ENCODE measurements around the gene KCNK1.

The KCNK1 gene

DNA sequence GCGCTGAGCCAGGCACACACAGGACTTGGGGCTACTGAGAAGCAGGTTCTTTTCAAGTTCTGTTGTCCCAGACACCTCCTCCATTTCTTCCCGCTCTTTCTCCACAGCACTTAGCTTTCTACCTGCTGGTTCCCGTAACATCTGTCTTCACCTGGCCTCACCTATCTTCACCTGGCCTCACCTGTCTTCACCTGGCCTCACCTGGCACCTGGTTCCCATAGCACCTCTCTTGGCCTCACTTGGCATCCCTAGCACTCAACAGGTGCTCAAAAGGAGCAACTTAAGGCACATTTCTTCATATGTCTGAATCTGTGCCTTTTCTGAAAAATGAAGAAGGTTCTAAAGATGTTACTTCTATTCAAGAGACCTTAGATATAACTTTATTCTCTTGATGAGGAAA is 10.4 kb downstream of the KCNK1 start:
- no peaks in the 10 kb centered on the region; the same call in 1 of the 2 replicates for H3K27me3 ChIP-seq (replicated peaks; ENCODE audit: insufficient read depth, low read length)
- H3K4me1 ChIP-seq (ENCODE audit: low read length) = peaks cover 8% of the 10 kb centered on the region
- no peaks in the 10 kb centered on the region for H3K79me2 ChIP-seq (ENCODE audit: low read length)
- H3K36me3 ChIP-seq (replicated peaks; ENCODE audit: insufficient read depth, low read length) = no peaks in the 10 kb centered on the region
- H3K27ac ChIP-seq (ENCODE audit: low read length) = no peak overlapping the region
- H3K4me3 ChIP-seq (ENCODE audit: low read length) = no peak overlapping the region
- no peak for DNase-seq
- H3K9me2 ChIP-seq (replicated peaks; ENCODE audit: insufficient read depth, low read length) = no peaks in the 10 kb centered on the region
- TF ChIP-seq EZH2 (optimal IDR thresholded peaks at IDR 0.05; ENCODE audit: low read depth, low read length) = no peak
- TF ChIP-seq, protein P1, sequence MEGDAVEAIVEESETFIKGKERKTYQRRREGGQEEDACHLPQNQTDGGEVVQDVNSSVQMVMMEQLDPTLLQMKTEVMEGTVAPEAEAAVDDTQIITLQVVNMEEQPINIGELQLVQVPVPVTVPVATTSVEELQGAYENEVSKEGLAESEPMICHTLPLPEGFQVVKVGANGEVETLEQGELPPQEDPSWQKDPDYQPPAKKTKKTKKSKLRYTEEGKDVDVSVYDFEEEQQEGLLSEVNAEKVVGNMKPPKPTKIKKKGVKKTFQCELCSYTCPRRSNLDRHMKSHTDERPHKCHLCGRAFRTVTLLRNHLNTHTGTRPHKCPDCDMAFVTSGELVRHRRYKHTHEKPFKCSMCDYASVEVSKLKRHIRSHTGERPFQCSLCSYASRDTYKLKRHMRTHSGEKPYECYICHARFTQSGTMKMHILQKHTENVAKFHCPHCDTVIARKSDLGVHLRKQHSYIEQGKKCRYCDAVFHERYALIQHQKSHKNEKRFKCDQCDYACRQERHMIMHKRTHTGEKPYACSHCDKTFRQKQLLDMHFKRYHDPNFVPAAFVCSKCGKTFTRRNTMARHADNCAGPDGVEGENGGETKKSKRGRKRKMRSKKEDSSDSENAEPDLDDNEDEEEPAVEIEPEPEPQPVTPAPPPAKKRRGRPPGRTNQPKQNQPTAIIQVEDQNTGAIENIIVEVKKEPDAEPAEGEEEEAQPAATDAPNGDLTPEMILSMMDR (IDR thresholded peaks at IDR 0.05; ENCODE audit: low read length) = no peak
- TF ChIP-seq EZH2phosphoT487 (IDR thresholded peaks at IDR 0.05; ENCODE audit: low read length) = no peak
- no peaks in the 10 kb centered on the region for H3K9me3 ChIP-seq (replicated peaks; ENCODE audit: insufficient read depth, low read length)
- no peaks in the 10 kb centered on the region for H4K20me1 ChIP-seq (ENCODE audit: insufficient read depth, low read length)
- no peak overlapping the region for H2AFZ ChIP-seq (ENCODE audit: low read length)
- H3F3A ChIP-seq (ENCODE audit: insufficient read depth, low read length) = peaks cover 11% of the 10 kb centered on the region; the same call in 1 of the 2 replicates
- H3K4me2 ChIP-seq (ENCODE audit: low read depth, low read length) = no peak overlapping the region
- H3K9ac ChIP-seq (ENCODE audit: low read length) = no peak overlapping the region

DNA sequence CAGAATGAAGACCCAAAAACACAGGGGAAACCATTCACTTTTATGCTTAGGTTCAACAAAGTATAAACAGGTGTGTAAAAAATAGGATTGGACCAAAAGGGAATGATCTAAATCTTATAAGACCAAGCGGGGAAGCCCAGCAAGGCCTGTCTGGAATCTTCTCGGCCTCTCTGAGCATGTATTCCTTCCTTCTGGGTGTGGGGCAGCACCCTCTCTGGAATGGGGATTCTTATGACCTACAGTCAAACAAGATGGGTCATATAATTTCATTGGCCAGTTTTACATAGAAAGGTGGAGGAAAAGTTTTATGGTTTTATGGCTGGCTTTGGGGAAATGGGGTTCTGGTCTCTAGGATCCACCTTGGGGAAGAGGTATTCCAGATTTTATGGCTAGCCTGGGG is 11.2 kb downstream of the KCNK1 start:
- TF ChIP-seq EZH2phosphoT487 (IDR thresholded peaks at IDR 0.05; ENCODE audit: low read length) (no peak), EZH2 (optimal IDR thresholded peaks at IDR 0.05; ENCODE audit: low read depth, low read length) (no peak)
- TF ChIP-seq, protein P1 (IDR thresholded peaks at IDR 0.05; ENCODE audit: low read length) = no peak
- Histone ChIP-seq H3K79me2 (ENCODE audit: low read length) (no peaks in the 10 kb centered on the region), H3F3A (ENCODE audit: insufficient read depth, low read length) (peaks cover 9% of the 10 kb centered on the region; the same call in 1 of the 2 replicates), H3K9me2 (replicated peaks; ENCODE audit: insufficient read depth, low read length) (no peaks in the 10 kb centered on the region), H3K9me3 (replicated peaks; ENCODE audit: insufficient read depth, low read length) (no peaks in the 10 kb centered on the region), H3K9ac (ENCODE audit: low read length) (no peak overlapping the region), H3K27ac (ENCODE audit: low read length) (no peak overlapping the region), H4K20me1 (ENCODE audit: insufficient read depth, low read length) (no peaks in the 10 kb centered on the region), H3K36me3 (replicated peaks; ENCODE audit: insufficient read depth, low read length) (no peaks in the 10 kb centered on the region), H3K4me2 (ENCODE audit: low read depth, low read length) (no peak overlapping the region), H2AFZ (ENCODE audit: low read length) (no peak overlapping the region), H3K4me3 (ENCODE audit: low read length) (no peak overlapping the region), H3K27me3 (replicated peaks; ENCODE audit: insufficient read depth, low read length) (no peaks in the 10 kb centered on the region; the same call in 1 of the 2 replicates), H3K4me1 (ENCODE audit: low read length) (peaks cover 8% of the 10 kb centered on the region)
- DNase-seq = no peak

DNA sequence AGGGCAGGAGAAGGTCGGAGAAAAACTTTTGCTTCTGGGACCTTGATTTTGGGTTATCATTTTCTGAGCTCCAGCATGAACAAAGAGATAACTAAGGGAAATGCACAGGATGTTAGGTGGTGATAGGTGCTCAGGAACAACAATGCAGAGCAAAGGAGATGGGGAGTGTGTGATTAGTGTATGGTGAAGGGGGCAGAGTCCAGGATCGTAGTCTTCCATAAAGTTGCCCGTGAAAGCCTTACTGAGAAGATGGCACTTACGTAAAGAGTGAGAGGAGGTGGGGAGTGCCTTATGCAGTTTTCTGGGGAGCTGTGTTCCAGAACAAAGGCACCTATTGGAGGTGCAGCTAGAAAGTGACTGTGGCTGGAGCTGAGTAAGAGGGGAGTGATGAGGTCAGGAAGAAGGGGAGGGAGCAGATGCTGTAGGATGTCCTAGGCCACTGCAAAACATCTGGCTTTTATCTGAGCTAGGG is 11.6 kb downstream of the KCNK1 start:
- Histone ChIP-seq H3K4me2 (ENCODE audit: low read depth, low read length) (no peak overlapping the region), H4K20me1 (ENCODE audit: insufficient read depth, low read length) (no peaks in the 10 kb centered on the region), H3K4me1 (ENCODE audit: low read length) (peaks cover 8% of the 10 kb centered on the region), H3K79me2 (ENCODE audit: low read length) (no peaks in the 10 kb centered on the region), H3K27me3 (replicated peaks; ENCODE audit: insufficient read depth, low read length) (no peaks in the 10 kb centered on the region; the same call in 1 of the 2 replicates), H3K9ac (ENCODE audit: low read length) (no peak overlapping the region), H3K9me2 (replicated peaks; ENCODE audit: insufficient read depth, low read length) (no peaks in the 10 kb centered on the region), H2AFZ (ENCODE audit: low read length) (no peak overlapping the region), H3K4me3 (ENCODE audit: low read length) (no peak overlapping the region), H3K36me3 (replicated peaks; ENCODE audit: insufficient read depth, low read length) (no peaks in the 10 kb centered on the region), H3K27ac (ENCODE audit: low read length) (no peak overlapping the region), H3F3A (ENCODE audit: insufficient read depth, low read length) (peaks cover 4% of the 10 kb centered on the region; the same call in 1 of the 2 replicates), H3K9me3 (replicated peaks; ENCODE audit: insufficient read depth, low read length) (no peaks in the 10 kb centered on the region)
- TF ChIP-seq EZH2phosphoT487 (IDR thresholded peaks at IDR 0.05; ENCODE audit: low read length) (no peak), EZH2 (optimal IDR thresholded peaks at IDR 0.05; ENCODE audit: low read depth, low read length) (no peak)
- TF ChIP-seq, protein P1 (IDR thresholded peaks at IDR 0.05; ENCODE audit: low read length) = no peak
- no peak for DNase-seq

Data from MM.1S (cell line).